Uterus (tissue), 4 donors: Measurements from ENCODE around the gene EEF1AKMT3. TPM values are rescaled to one million over a fixed set of nuclear protein-coding genes. Genes with fewer than 3 reads are reported as not detected.

Source experiments
- DNase-seq, 2 donors: peaks; one replicate each; pipeline ENCODE4 v3.0.0-alpha.2; 2019 to 2020
- H3K27ac ChIP-seq, 2 donors: fragments of 200-600 bp; sonication (generic); 1 replicate in 1 of 2; 2 replicates in 1 of 2; pipeline ENCODE4 v1.5.1; 2016 to 2018
- H3K27me3 ChIP-seq, 2 donors: fragments of 200-600 bp; sonication (generic); one replicate each; pipeline ENCODE4 v1.5.1; 2018 to 2019; ENCODE audit warnings: control low read depth in 1 of 2
- H3K36me3 ChIP-seq, 2 donors: fragments of 200-600 bp; sonication (generic); one replicate each; pipeline ENCODE4 v1.5.1; 2019; ENCODE audit warnings: control low read depth in 1 of 2
- H3K4me1 ChIP-seq, 2 donors: fragments of 200-600 bp; sonication (generic); one replicate each; pipeline ENCODE4 v1.5.1; 2018 to 2019; ENCODE audit warnings: control low read depth in 1 of 2
- H3K4me3 ChIP-seq, 2 donors: fragments of 200-600 bp; sonication (generic); 1 replicate in 1 of 2; 2 replicates in 1 of 2; pipeline ENCODE4 v1.5.1; 2018 to 2019; ENCODE audit warnings: mild to moderate bottlenecking in 1 of 2
- H3K9me3 ChIP-seq, 2 donors: fragments of 200-600 bp; sonication (generic); one replicate each; pipeline ENCODE4 v1.5.1; 2019; ENCODE audit warnings: control low read depth in 1 of 2
- POLR2A ChIP-seq, 2 donors: fragments of 450-650 bp; IDR thresholded peaks; one replicate each; pipeline ENCODE4 v1.6.1; 2016; ENCODE audit warnings: antibody characterized with exemption in 2 of 2, mild to moderate bottlenecking in 1 of 2, moderate library complexity in 1 of 2
- intact Hi-C: fragments of 100-400 bp; cut with DNase I; formaldehyde crosslinking; loops from one replicate; pipeline ENCODE4 v1.15.1; 2023; ENCODE audit warnings: low total_unique reads
- total RNA-seq, 4 donors: library from RNA; depleted of rRNA in 3 of 4; stranded (reverse); fragments of >200 nt in 3 of 4; gene quantifications; one replicate each; pipeline versions ENCODE4 v1.1.0 to v1.2.4, GENCODE V29; 2014 to 2023
- TF ChIP-seq, protein P1 (sequence below), 4 experiments: fragments of 200-600 bp in 2 of 4; fragments of 450-650 bp in 2 of 4; sonication (generic) in 2 of 4; IDR thresholded peaks; one replicate each; pipeline ENCODE4 v1.5.1; 2016 to 2019; ENCODE audit warnings: antibody characterized with exemption in 4 of 4, mild to moderate bottlenecking in 2 of 4, moderate library complexity in 1 of 4
- donor health status: DM: yes; HTN: yes; CAD: no.

The EEF1AKMT3 gene
- total RNA-seq, 4 donors from 2014 or later, result 2.3 to 15.5 (median 11.5) TPM

DNA sequence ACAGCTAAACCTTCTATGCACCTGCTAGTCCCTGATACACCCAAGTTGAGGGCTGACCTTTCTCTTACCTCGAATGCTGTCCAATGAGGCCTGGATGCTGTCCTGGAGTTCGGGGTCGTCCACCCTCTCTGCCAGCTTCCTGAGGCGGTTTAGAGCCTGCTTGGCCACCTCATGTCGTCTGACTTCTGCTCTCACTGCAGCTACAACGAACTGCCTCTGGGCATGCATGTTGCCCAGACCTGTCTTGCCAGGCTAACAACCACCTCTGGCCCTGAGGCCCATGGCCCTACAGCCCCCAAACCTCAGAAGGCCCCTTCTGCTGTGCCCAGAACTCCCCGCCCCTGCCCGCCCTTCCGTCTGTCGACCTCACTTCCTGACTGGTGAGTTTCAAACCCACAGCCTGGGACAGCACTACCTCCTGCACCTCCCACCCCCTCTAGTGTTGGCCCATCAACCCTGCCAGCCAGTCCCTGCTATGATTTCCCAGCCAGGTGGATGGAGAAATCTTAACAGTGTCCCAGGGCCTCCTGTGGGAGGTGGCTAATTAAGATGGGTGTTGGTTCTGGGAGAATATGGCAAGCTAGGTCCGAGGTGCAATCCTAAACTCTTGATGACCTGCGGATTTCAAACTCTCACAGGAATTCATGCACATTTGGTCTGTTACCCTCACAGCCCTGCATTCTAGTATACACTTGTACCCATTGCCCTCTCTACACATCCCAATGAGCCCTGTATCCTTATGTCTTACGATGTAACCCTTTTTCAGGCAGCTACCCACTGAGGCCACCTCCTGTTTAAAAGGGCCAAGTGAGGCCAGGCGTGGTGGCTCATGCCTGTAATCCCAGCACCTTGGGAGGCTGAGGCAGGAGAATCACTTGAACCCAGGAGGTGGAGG lies 30.3 kb upstream of the EEF1AKMT3 start:
- no peak overlapping the region for H3K4me3 ChIP-seq
- peaks cover 0 to 18% of the 10 kb centered on the region in 2 donors for H3K4me1 ChIP-seq
- no peaks in the 10 kb centered on the region for H3K9me3 ChIP-seq
- intact Hi-C loops, result no loop called here
- no peak overlapping the region for H3K27ac ChIP-seq
- TF ChIP-seq POLR2A (IDR thresholded peaks at IDR 0.05), result no peak
- TF ChIP-seq, protein P1, sequence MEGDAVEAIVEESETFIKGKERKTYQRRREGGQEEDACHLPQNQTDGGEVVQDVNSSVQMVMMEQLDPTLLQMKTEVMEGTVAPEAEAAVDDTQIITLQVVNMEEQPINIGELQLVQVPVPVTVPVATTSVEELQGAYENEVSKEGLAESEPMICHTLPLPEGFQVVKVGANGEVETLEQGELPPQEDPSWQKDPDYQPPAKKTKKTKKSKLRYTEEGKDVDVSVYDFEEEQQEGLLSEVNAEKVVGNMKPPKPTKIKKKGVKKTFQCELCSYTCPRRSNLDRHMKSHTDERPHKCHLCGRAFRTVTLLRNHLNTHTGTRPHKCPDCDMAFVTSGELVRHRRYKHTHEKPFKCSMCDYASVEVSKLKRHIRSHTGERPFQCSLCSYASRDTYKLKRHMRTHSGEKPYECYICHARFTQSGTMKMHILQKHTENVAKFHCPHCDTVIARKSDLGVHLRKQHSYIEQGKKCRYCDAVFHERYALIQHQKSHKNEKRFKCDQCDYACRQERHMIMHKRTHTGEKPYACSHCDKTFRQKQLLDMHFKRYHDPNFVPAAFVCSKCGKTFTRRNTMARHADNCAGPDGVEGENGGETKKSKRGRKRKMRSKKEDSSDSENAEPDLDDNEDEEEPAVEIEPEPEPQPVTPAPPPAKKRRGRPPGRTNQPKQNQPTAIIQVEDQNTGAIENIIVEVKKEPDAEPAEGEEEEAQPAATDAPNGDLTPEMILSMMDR (IDR thresholded peaks at IDR 0.05), result no peak
- H3K27me3 ChIP-seq, result peaks cover 16 to 17% of the 10 kb centered on the region in 2 donors
- H3K36me3 ChIP-seq, result no peaks in the 10 kb centered on the region
- DNase-seq, result no peak

DNA sequence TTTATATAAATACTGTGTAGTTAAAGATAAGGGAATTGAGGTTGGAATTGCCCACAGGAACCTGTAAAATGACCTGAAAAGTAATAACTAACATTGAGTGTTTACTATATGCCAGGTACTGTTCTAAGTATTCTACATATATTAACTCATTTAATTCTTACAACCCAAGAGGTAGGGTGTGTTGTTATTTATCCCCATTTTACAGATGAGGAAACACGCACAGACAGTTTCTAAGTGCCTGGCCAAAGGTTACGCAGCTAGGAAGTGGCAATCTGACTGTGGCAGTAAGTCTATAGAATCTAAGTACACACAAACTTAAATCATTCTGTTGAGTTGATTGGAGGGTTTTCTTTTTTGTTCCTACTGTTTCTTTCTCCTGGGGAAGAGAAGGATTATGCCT lies 28.6 kb upstream of the EEF1AKMT3 start:
- DNase-seq, result no peak
- H3K4me3 ChIP-seq, result no peak overlapping the region
- no peak for TF ChIP-seq POLR2A (IDR thresholded peaks at IDR 0.05)
- TF ChIP-seq, protein P1 (IDR thresholded peaks at IDR 0.05), result no peak
- no peaks in the 10 kb centered on the region for H3K36me3 ChIP-seq
- no peaks in the 10 kb centered on the region for H3K9me3 ChIP-seq
- H3K4me1 ChIP-seq, result peaks cover 0 to under 1% of the 10 kb centered on the region in 2 donors
- peak overlapping the region in 1 of 2 donors; percentile 98 for H3K27ac ChIP-seq
- H3K27me3 ChIP-seq, result peaks cover 1 to 7% of the 10 kb centered on the region in 2 donors
- intact Hi-C loops, result no loop called here

DNA sequence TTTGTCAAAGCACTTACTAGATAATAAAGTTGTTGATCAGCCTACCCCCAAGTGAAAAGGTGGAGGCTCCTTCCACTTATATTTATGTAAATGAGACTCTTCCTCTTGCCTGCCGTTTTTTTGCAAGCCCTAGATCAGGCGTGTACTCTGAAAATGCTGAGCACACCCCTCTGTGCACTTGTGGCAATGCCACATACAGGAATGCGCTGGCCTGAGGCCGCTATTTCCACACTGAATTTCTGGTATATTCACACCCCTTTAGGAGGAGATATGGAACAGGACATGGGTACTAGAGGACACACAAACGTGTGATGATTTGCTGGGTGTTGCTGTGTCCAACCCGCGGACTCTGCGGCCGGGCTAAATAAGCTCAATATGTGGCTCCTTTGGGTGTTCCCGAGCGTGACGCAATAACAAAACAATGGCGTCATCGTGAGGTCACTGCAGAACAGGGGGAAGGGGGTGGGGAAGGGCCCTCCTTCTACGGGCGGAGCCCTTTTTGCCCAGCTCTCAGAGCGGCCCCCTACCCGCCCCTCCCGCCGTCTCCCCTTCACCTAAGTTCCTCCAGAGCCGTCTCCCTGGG lies 28.1 kb upstream of the EEF1AKMT3 start:
- TF ChIP-seq POLR2A (IDR thresholded peaks at IDR 0.05), result no peak
- TF ChIP-seq, protein P1 (IDR thresholded peaks at IDR 0.05), result no peak
- no peaks in the 10 kb centered on the region for H3K9me3 ChIP-seq
- peak; percentile 75 for DNase-seq

DNA sequence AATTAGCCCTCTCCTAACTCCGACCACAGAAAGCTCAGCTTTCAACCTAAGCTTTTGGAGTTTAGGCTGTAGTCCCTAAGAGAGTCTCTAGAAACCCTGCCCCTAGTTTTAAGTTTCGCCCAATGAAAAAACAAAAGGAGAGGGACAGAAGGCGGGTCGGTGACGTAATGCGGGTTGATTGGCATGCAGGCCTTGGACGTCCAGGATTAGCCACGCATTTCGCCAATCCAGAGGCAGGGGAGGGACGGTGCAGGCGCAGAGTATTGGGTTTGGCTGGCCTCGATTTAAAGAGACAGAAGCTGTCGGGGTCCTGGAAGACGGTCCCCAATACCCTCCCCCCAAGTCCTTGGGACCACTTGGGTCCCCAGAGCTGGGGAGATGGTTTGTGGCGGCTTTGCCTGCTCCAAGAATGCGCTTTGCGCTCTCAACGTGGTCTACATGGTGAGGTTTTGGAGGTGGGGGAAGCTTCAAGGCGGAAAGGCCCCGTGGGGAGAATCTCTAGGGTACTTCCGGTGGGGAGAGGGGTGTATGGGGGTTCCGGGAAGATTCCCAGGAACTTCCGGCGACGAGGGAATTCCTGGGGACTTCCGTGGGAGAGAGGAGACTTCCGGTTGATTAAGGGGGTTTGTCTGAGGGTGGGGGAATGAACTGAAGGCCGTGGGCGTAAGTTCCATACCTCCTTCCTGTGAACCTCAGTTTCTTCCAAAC lies 27.5 kb upstream of the EEF1AKMT3 start, which contains the start of gene TSPAN31:
Gene TSPAN31, plus strand, starts transcription at position 263 of the 708 bp plus-strand sequence. Its CDS starts 116 bp downstream, at position 379.
- Histone ChIP-seq H3K4me1 (no peaks in the 10 kb centered on the region), H3K27me3 (no peaks in the 10 kb centered on the region), H3K36me3 (no peaks in the 10 kb centered on the region), H3K9me3 (no peaks in the 10 kb centered on the region), H3K27ac (peak within 1 kb of the TSS; percentile 97 to 98), H3K4me3 (peak within 1 kb of the TSS; percentile 82 to 96)
- TF ChIP-seq POLR2A (IDR thresholded peaks at IDR 0.05), result peak; percentile 70 to 83
- TF ChIP-seq, protein P1 (IDR thresholded peaks at IDR 0.05), result peak in 1 of 4 experiments; percentile 35
- DNase-seq, result peak; percentile 96 to 99
- intact Hi-C loops, result no loop called here

More for the DNA sequence above, 28.1 kb upstream of the EEF1AKMT3 start:
- Histone ChIP-seq H3K27ac (peak overlapping the region; percentile 97 to 98), H3K36me3 (no peaks in the 10 kb centered on the region), H3K4me3 (peak overlapping the region; percentile 82 to 96), H3K27me3 (peaks cover 0 to 3% of the 10 kb centered on the region in 2 donors), H3K4me1 (no peaks in the 10 kb centered on the region)
- intact Hi-C loops, result no loop called here
